Retina (tissue), 1 donor: ENCODE data around the gene TCEAL5.
A peak's percentile ranks its signal among the peaks of the same experiment; 100 is the strongest.
"Not testable (repeated sequence)": the region's sequence is repeated elsewhere in the genome, so short reads cannot be mapped to it uniquely, and the experiment has no call there.

Source experiments
- DNase-seq: peaks from one replicate; pipeline ENCODE4 v3.0.0-alpha.2; 2016

Gene TCEAL5

GRCh38 chrX:103276581-103277002 lies at the start of gene TCEAL5:
Gene TCEAL5 (minus strand): TSS chrX:103276750. CDS start chrX:103274563, 2,187 bp downstream.
- DNase-seq: peak; percentile 77

- no peak for DNase-seq
Observed at GRCh38 chrX:103311399-103311780, 34.8 kb upstream of the TCEAL5 start.

- DNase-seq: peak; percentile 80
Observed at GRCh38 chrX:103310555-103311398, 34.2 kb upstream of the TCEAL5 start, which contains the start of gene BEX2. Gene BEX2 (minus strand): TSS chrX:103310990. CDS start chrX:103309976, 1,014 bp downstream.

GRCh38 chrX:103309860-103310554 lies 33.5 kb upstream of the TCEAL5 start:
- DNase-seq: peak; percentile 35

- DNase-seq: not testable (repeated sequence)
Observed at GRCh38 chrX:103305666-103306065, 29.1 kb upstream of the TCEAL5 start.

- DNase-seq: no peak
Observed at GRCh38 chrX:103304705-103305104, 28.2 kb upstream of the TCEAL5 start.

GRCh38 chrX:103293118-103293517 lies 16.6 kb upstream of the TCEAL5 start:
- DNase-seq: no peak

GRCh38 chrX:103279624-103280023 lies 3.1 kb upstream of the TCEAL5 start:
- DNase-seq: no peak

GRCh38 chrX:103275947-103276567 lies 493 bp downstream of the TCEAL5 start:
- peak; percentile 47 for DNase-seq

GRCh38 chrX:103274284-103274683 lies 2.3 kb downstream of the TCEAL5 start:
- no peak for DNase-seq

GRCh38 chrX:103258275-103258674 lies 18.3 kb downstream of the TCEAL5 start:
- no peak for DNase-seq

- no peak for DNase-seq
Observed at GRCh38 chrX:103256651-103257050, 19.9 kb downstream of the TCEAL5 start.

- DNase-seq: peak; percentile 85
Observed at GRCh38 chrX:103254921-103255493, 21.5 kb downstream of the TCEAL5 start, which contains the start of gene TCEAL8. Gene TCEAL8 (minus strand): TSS chrX:103255155. CDS start chrX:103253979, 1,176 bp downstream.

- DNase-seq: peak; percentile 73
Observed at GRCh38 chrX:103254171-103254824, 22.3 kb downstream of the TCEAL5 start.

GRCh38 chrX:103253608-103254007 lies 22.9 kb downstream of the TCEAL5 start:
- peak; percentile 5 for DNase-seq

- DNase-seq: no peak
Observed at GRCh38 chrX:103250977-103251376, 25.6 kb downstream of the TCEAL5 start.

GRCh38 chrX:103249805-103250204 lies 26.7 kb downstream of the TCEAL5 start:
- no peak for DNase-seq

GRCh38 chrX:103248553-103248952 lies 28.0 kb downstream of the TCEAL5 start:
- DNase-seq: peak; percentile 1

- no peak for DNase-seq
Observed at GRCh38 chrX:103240155-103240554, 36.4 kb downstream of the TCEAL5 start.

GRCh38 chrX:103236296-103236695 lies 40.3 kb downstream of the TCEAL5 start:
- DNase-seq: no peak

GRCh38 chrX:103235608-103236007 lies 40.9 kb downstream of the TCEAL5 start:
- not testable (repeated sequence) for DNase-seq

GRCh38 chrX:103234869-103235268 lies 41.7 kb downstream of the TCEAL5 start:
- no peak for DNase-seq
